Choroid plexus epithelial cell (primary cell): ENCODE data around the gene ALK.

Source experiments
- DNase-seq: peaks from one replicate; pipeline ENCODE4 v3.0.0-alpha.2; 2010; ENCODE audit warnings: low read depth
- H3K4me3 ChIP-seq: 2 replicates; pipeline ENCODE4 v1.5.1; 2011; ENCODE audit warnings: low read depth, mild to moderate bottlenecking, control low read depth, low read length, moderate library complexity
- TF ChIP-seq, protein P1 (sequence below): conservative IDR thresholded peaks from 2 replicates; pipeline ENCODE4 v1.5.1; 2011; ENCODE audit warnings: low read depth, mild to moderate bottlenecking, control low read depth, inconsistent platforms, low read length, moderate library complexity

ALK gene

DNA sequence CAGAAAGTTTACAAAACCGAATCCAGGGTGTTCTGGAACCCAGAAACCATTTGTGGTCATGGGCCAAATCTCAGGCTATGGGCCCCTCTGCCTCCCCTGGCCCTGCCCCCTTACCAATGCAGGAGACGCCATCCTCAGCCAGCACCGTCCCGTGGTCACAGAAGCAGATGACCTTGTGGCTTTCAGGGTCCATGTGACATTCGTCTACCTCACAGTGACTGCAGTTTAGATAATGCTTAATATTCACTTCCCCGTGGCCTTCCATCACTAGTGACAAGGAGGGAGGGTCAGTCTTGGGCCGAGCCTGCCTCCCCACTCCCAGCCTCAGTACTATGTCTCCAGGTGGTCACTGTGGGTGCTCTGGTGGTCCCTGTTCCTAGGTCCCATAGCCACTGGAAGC is 694.6 kb downstream of the ALK start:
- no peak overlapping the region for H3K4me3 ChIP-seq
- no peak for DNase-seq
- TF ChIP-seq, protein P1, sequence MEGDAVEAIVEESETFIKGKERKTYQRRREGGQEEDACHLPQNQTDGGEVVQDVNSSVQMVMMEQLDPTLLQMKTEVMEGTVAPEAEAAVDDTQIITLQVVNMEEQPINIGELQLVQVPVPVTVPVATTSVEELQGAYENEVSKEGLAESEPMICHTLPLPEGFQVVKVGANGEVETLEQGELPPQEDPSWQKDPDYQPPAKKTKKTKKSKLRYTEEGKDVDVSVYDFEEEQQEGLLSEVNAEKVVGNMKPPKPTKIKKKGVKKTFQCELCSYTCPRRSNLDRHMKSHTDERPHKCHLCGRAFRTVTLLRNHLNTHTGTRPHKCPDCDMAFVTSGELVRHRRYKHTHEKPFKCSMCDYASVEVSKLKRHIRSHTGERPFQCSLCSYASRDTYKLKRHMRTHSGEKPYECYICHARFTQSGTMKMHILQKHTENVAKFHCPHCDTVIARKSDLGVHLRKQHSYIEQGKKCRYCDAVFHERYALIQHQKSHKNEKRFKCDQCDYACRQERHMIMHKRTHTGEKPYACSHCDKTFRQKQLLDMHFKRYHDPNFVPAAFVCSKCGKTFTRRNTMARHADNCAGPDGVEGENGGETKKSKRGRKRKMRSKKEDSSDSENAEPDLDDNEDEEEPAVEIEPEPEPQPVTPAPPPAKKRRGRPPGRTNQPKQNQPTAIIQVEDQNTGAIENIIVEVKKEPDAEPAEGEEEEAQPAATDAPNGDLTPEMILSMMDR, result no peak

DNA sequence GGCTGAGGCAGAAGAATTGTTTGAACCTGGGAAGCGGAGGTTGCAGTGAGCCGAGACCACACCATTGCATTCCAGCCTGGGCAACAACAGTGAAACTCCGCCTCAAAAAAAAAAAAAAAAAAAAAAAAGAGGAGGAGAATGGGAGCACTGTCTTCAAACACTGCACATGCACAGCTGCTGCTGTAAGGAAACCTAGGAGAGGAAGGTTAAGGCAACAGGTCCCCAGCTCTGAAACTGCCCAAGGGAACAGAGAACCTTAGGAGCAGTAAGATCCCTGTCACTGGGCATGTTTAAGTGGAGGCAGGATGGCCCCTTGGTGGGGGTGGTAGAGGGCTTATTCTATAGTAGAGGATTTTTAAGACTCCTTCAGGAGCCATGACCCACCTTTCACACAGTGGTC is 695.0 kb downstream of the ALK start:
- TF ChIP-seq, protein P1, result no peak
- H3K4me3 ChIP-seq, result no peak overlapping the region
- no peak for DNase-seq

DNA sequence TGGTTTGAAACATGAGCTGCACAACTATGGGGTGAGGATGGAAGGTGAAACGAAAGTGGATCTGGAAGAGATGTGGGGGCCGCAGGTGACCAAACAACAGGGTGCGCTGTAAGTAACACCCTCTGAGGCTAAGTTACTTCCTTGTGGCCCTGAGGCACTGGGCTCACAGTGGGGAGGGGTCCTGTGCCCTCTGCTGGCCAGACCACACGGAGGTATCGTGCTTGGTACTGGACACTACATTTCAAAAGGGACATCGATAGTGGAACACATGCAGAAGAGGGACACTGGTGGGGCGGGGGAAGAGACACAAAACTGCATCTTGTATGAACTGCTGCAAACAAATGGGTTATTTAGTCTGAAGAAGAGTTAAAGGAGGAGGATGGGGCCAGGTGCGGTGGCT is 695.6 kb downstream of the ALK start:
- H3K4me3 ChIP-seq, result no peak overlapping the region
- TF ChIP-seq, protein P1, result no peak
- DNase-seq, result no peak

DNA sequence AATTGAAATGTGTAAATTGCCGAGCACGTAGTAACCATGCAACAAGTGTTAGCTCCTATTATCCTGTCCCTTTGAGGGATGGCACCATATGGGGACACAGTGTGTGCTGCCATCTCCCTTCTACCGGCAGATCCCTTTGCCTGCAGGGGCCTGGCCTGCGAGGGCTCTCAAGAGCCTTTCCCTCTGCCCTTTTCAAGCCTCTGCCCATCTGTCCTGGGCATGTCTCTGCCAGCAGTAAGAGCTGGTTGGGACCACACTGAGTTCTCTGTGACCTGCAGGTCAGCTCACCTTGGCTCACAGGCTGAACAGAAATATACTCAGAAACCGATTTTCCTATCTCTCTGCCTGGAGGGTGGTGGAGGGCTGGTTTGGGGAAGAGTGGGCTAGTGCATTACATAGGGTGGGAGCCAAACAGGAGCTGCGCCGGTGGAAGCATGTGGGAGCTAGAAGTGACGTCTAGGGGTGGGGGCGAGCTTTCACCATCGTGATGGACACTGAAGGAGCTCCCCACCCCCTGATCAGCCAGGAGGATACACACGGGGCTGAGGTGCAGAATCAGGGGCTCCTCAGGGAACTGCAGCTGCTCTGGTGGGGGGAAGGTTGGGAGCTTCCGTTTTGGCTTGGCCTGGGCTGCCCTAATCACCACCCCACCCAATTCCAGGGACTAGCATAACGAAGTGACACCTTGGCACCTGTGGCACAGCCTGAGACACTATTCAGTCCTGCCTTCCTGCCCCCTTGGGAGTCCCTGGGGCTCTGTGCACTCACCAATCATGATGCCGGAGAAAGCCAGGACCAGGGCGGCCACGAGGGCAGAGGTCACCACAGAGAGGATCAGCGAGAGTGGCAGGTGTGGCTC is 696.5 kb downstream of the ALK start:
- H3K4me3 ChIP-seq, result no peak overlapping the region
- TF ChIP-seq, protein P1, result no peak
- no peak for DNase-seq

DNA sequence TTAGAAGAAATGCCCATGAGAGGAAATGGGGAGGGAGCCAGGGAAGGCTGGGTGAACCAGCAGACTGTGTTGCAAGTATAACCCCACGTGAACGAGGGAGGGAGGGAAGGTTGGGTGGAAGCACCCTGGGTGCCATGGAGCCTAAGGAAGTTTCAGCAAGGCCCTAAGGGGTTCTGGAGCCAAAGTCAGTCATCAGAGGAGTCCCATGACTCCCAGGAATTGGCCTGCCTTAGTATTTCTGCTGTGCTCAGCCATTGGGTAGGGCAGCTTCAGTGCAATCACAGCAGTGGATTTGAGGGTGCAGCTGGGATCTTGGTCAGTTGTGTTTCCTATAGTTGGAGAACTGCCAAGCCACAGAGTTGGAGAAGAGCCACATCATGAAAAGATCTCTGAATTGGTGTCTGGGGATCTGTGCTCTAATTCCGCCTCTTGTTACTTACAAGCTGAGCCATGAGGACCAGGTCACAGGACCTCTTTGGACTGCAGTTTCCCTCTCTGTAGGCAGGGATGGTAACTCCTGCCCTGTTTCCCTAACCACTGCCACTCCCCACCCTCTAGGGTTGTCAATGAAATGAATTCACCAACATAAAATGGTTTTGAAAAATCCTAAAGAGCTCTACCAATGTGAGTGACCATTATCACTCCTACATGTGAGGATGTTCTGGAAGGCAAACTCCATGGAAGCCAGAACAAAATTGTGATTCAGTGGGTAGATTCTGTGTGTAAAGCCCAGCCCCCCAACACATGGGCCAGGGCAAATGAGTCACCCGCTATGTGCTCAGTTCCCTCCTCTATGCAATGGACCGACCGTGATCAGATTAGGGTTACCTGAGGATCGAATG is 697.3 kb downstream of the ALK start:
- no peak overlapping the region for H3K4me3 ChIP-seq
- DNase-seq, result peak; percentile 95
- TF ChIP-seq, protein P1, result no peak

DNA sequence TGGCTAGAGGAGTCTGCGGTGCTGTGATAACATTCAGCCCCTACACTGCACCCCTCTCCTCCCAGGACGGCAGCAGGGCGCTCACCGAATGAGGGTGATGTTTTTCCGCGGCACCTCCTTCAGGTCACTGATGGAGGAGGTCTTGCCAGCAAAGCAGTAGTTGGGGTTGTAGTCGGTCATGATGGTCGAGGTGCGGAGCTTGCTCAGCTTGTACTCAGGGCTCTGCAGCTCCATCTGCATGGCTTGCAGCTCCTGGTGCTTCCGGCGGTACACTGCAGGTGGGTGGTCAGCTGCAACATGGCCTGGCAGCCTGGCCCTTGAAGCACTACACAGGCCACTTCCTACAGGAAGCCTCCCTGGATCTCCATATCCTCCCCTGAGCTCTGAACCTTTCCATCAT is 698.1 kb downstream of the ALK start:
- TF ChIP-seq, protein P1, result no peak
- no peak overlapping the region for H3K4me3 ChIP-seq
- no peak for DNase-seq
